SIG-M5 treated with dmso at 0.1 percent for 504 hours (cell line): ENCODE measurements around the gene BACH2.

Source experiments
- DNase-seq: peaks from one replicate; lab custom pipeline; 2025; ENCODE audit not compliant: unreplicated experiment; lab: John Stamatoyannopoulos, UW

The BACH2 gene

DNA sequence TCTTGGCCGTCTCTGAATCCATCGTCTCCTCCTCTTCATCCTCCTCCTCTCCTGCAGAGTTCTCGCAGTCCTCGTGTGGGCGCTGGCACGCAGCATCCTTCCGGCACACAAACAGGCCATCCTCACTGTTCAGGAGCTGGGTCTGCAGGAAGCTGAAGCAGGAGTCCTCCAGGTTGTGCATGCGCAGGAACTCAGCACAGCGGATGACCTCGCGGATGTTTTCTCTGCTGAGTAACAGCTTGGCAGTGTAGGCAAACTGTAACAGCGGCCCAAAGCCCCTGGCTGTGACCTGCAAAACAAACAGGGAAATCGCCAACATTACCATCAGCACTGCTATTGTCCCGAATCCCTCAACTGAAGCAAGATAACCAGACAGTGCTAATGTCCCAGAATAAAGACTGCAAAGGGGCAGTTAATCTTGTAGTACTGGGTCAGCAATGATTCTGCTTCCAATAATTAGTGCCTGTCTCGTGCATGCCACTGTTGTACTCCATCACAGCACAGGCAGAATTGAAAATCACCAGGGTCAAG is 345.0 kb downstream of the BACH2 start:
- no peak for DNase-seq

DNA sequence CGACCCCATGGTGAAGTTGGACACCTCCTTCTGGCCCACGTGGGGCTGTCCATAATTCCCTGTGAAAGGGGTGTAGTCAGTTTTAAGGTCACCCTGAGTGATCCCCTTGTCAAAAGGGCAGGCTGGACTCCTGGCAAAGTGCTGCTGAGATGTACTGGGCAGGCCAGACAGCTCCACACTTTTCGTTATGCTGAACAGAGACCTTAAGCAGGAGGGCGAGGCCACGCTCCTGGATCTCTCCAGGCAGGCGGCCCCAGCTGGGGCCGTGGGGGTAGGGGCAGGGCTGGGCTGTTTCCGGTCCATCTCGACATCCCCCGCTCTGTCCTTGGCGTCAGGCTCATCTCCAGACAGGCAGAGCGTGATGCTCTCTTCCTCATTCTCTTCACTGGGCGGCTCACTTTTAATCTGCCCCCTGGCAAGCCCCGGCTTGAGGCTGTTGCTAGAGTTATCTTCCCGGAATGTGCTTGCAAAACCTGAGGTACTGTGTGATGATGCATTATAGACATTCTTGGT is 345.7 kb downstream of the BACH2 start:
- DNase-seq = no peak

DNA sequence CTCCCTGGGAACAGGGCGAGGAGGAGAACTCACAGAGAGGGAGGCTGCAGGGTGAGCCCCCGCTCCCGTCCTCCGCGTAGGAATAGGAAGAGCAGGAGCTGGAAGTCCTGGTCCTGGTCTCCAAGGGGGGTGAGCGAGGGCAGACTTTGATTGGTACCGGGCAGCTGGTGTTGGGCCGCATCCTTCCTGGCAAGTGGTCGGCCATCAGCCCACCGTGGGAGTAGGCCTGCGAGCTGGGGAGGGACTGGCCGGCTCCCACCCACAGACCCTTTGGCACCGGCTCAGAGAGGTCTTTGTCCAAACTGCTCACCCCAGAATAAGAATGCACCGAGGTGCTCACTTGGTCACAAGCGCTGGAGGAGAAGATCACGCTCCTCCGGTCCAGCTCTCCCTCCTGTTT is 346.2 kb downstream of the BACH2 start:
- no peak for DNase-seq

DNA sequence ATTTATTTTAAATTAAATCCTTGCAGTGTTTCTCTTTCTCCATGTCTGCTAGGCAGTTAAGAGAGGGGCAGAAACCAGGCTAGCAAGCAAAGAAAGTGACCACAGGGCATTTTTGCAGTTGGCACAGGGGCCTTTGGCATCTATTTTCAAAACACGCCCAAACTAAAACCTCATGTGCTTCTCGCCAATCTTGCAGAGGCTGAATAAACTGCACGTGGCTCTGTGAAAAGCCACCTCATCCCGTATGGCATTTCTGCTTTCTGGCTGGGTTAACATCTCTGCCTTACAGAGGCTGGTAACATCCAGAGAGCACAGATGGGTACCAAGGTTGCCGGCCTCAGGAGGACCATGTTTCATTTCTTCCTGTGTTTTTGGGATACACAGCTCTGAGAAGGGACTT is 347.8 kb downstream of the BACH2 start:
- DNase-seq = no peak

DNA sequence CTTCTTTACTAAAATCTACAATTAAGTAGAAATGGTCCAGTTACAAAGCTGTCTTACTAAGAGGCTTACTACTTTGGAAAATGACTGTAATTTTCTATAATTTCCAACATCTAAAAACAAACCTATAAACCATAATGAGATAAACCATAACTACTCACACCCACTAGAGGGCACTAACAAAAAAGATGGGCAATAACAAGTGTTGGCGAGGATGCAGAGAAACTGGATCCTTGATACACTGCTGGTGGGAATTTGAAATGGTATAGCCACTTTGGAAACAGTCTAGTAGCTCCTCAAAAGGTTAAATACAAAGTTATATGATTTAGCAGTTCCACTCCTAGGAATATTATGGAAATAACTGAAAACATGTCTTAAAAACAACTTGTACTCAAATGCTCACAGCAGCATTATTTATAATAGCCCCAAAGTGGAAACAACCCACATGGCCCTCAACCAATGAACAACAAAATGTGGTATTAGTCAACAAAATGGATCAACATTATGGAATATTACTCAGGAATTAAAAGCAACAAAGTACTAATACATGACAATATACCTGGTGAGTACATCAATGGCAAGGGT is 351.7 kb downstream of the BACH2 start:
- DNase-seq = peak; percentile 15

DNA sequence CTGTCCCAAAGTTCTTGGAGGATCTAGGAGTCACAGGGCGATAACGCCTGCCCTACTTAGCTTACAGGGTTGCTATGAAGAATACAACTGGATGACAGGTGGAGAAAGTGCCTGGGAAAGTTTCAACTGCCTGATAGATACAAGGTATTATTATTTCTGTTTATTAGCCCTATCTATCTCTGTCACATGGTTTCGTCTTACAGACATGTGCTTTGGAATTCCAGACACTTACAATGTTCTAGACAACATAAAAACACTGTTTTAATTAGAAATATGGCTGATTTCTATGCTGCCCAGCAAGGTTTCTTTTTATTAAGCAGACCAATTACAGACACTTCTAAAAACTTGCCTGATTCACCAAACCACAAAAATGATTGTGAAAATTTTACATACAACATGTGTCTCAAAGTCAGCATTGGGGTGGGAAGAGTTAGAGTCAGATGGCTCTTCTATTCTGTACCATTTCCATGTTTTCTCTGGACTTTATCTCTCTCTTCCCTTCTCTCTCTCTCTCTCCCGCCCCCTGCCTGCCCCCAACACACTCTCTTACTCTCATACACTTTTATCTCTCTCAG is 352.4 kb downstream of the BACH2 start:
- no peak for DNase-seq

DNA sequence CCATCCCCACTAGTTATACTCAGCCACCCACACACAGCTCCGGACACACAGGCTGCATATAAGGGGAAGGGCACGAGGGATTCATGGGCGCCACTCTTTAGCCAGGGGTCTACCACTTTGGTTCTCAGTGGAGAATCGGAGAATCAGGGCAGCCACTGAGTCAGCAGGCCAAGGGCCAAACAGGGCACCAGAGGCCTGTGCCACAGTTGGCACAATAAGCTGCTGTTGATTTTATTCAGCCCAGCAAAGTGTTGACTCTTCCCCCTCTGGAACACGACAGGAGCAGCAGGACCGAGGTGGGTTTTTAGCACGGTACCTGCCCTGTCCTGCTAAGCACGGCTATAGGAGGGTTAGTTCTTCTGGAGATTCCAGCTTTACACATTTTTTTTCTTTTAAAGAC is 354.0 kb downstream of the BACH2 start:
- DNase-seq = no peak

DNA sequence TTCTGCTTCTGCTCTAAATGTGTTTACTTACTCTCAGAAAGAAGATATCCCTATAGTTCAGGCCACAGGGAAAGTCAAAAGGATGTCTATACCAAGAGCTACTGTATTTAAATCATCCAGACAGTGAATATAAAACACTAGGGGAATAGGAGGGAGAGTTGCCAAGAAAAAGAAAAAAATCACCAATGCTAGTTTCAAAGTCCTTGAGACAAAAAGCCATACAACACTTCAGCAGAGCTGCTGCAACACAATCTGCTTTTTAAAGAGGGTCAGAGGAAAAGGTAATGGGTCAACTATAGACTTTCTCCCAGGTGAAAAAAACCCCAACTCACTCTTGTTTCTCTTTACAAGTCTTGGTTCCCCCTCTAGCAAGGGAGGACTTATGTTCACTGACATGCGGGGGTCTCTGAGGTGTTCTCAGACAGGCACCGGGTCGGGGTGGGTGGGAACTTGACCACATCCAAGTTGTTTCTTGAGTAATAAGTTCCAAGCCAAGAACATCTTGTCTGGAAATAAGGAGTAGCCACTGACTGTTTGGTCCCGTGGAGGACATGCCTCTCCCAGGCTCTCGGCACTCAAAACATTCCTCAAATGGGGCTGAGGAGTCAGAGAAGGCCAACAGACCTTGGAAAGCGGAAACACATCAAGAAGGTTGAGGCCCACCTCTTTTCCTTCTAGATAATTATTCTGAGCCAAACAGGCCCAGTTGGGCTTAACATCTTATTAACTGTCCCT is 354.7 kb downstream of the BACH2 start:
- no peak for DNase-seq

DNA sequence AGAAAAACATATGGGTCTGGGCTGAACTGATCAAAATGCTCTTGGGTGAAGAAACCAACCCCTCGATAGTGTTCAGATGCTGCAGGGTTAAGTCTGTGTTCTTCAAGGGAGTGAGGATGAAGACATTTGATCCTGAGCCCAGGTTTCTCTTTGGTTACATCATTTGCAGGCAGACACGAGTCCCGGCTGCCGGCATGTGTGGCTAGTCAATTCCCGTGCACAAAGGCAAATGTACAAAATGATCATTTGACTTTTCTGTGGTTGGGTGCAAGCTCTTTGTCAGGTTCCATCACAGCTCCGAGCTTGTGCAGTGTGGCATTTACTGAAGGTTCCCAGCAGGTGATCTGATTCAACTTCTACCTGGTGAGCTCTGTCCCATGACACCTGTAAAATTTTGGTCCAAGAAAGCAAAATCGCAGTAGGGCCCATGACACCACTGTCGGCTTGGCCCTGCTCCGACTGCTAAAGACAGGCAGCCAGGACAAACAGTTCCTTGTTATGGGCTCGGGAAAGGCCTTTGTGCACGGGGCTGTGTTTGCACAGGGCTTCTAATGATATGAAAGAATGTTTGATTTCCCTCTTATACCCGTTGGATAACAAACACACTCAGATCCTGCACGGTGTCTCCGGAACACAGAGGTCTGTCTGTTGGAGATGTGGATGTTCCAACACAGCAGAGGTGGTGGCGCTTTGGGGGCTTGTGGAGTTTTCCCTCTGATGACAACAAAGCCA is 355.4 kb downstream of the BACH2 start:
- DNase-seq = no peak

DNA sequence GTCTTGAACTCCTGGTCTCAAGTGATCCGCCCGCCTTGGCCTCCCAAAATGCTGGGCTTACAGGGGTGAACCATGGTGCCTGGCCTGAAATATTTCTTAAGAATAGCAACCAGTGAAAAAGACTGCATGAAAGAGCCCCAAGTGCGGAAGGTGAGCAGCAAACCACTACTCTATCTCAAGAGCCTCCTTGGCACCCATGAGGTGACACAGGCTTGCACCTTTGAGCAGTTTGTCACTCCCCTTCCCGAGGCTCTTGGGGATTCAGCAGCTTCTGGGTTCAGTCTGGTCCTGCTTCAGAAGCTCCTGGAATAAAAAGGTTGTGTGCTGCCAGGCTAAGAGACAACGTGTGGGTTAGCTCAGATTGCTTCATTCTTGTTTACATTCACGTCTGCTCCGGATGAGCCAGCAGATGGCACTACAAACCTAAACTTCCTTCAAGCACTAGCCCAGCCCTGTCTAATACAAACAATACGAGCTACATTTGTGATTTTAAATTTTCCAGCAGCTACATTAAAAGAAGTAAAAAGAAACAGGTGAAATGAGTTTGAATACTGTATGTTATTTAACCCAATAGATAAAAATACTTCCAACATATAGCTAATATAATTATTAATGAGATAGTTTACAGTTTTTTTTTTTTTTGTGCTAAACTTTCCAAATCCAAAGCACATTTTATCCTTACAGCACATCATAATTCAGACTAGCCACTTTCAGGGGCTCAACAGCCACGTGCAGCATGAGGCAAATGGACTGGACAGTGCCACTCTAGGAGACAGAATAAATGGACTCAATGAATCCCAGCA is 356.2 kb downstream of the BACH2 start:
- DNase-seq = peak; percentile 75

DNA sequence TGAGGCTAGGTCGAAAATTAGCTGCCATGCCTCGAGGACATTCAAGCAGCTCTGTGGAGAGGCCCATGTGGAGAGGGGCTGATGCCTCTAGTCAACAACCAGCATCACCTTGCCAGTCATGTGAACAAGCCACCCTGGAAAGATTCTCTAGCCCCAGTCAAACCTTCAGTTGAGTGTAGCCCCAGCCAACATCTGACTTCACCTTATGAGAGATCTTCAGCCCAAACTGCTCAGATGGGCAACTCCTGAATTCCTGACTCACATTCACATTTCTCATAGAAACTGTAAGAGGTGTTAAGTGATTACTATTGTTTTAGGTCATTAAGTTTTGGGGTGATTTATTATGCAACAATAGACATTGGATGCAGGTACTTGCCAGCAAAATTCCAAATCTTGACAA is 357.5 kb downstream of the BACH2 start:
- DNase-seq = no peak

DNA sequence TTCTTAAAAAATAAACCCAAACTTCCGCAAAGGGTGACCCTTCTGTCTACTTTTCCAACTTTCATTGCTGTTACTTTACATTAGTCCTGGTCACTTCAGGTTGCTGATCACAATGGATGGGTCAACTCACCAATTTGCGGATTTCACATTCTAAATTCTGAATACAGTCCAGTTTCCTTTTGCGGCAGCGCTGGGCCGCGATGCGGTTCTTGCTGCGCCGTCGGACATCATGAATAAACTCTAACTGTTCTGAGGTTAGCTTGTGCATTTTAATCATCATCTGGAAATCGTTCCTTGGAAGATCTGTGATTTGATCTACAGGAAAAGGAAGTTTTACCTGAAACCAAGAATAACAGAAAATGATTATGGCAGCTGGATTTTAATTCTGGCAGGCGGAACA is 358.6 kb downstream of the BACH2 start:
- no peak for DNase-seq

DNA sequence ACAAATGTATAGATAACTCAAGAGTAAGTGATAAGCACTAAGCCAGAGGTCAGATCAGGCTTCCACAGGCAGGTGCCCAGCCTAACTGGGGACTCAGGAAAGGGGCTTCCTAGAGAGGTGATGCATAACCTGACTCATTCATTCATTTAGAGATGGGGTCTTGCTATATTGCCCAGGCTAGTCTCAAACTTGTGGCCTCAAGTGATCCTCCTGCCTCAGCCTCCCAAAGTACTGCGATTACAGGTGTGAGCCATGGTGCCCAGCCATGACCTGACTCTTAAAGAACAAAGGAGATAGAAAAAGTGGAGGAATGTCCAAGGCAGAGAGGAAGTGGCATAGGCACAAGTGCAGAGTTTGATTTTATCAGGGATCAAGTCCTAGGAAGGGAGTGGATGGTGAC is 360.5 kb downstream of the BACH2 start:
- DNase-seq = no peak

DNA sequence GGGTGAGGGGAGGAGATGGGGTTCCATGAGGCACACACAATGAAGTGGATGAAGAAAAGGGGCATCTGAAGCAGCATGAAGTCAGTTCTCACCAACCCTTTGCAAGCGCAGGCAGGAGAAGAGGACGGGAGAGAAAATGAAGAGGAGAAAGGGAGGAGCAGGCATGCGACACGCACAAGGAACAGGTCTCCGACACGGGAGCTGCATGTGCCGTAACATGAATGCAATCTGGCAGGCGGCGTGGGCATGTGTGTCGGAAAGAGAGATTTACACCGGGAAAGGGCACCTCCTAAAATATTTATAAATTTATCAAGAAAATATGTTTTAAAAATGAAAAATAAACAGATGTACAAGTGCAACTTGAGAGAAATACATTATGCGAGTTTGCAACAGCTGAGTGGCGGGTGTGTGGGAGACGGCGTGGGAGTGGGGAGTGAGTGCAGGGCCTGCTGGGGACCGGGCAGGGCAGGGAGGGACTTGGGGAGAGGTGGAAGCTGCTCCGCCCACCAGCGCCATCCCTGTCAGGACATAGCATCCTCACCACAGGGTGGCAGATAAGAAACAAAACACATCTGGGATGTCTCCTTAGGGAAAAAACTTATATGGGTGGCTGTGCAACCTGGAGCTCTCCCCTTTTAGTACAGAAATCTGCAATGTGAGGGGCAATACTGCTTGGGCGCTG is 361.8 kb downstream of the BACH2 start:
- DNase-seq = no peak

DNA sequence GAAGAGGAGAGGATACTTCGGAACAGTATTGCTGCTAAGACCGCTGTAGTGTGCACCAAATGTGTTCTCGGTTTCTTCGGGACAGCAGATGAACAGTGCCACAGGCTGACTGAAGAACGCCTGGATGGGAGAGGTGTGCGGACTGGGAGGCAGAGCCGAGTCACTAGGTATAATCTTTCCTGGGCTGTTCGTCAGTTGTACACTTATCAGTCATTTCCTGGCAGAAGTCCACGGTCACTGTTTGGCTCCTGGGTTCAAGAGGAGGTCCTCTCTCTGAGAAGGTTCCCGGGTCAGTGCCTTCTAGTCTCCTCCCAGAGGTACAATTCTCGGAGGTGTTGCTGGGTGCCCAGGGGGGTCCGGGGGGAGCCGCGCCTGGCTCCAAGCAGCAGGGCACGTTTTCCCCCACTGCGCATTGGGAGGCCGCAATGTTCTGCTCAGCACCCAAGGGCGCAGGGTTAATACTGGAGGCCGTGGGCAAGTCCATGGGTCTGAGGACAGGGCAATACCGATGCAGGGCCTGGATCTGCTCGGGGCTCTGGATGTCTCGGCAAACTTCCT is 364.3 kb downstream of the BACH2 start:
- no peak for DNase-seq

DNA sequence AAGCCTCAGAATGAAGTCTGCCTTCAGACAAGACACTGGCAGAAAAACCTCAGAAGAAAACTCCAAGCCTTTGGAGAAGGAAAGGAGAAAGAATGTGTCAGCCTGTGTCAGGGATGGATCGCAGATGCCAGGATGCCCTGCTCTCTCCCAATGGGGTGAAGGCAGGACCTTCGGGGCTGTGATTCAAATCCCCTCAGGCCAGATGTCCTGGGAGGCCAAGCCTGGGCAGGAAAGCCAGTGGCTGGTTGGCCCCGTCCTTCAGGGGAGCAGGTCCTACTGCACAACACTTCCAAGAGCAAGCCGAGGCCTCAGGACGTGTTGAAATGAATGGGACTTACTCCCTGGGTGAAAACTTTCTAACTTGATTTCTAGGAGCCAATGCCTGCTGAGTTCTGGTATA is 365.9 kb downstream of the BACH2 start:
- no peak for DNase-seq

DNA sequence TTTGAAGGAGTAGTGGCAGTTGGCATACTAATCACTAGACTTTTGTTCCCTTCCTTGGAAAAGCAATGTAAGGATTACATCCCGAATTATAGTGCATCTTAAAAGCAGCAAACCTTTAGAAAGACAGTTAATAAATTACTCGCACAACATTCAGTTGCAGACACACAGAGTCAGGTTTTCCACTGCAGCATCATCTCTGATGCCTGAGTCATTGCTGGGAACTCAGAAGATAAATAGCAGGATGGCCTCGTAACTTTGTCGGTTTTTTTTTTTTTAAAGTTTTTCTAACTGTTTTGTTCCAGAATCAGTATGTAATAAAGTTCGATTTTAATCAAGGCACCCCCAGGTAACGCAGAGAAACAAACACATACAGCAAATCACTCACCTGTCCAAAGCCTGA is 368.0 kb downstream of the BACH2 start:
- no peak for DNase-seq

DNA sequence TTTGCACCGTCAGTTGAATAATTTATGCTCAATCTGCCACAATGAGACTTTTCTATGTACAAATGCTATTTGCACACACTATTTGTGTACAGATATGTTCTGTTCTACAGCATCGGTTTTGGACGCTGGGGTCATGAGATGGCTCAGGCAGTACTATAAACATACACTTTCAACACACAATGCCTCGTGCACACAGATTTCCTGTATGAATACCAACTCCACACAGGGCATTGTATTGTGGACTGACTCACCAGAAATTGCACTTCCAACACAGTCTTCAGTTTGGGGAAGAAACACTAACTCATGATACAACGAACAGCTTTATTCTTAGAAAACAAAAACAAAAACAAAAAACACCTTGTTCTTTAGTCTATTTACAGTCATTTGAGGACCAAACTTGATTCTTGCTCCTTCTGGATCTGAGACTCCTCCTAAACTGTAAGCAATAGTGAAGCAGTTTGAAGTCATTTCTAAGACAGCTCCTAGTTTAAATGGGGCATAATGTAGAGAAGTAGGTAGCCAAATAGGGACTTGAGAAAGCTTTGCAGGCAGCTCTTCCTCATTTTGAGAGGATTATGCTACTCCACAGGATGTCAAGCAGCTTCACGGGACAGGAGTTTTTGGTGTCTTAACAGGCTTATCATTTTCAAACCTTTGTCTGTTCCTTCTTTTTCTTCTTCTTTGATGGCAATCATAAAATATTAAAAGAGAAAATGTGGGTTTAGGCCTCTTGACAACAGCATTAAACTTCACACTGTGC is 368.7 kb downstream of the BACH2 start:
- peak; percentile 14 for DNase-seq

DNA sequence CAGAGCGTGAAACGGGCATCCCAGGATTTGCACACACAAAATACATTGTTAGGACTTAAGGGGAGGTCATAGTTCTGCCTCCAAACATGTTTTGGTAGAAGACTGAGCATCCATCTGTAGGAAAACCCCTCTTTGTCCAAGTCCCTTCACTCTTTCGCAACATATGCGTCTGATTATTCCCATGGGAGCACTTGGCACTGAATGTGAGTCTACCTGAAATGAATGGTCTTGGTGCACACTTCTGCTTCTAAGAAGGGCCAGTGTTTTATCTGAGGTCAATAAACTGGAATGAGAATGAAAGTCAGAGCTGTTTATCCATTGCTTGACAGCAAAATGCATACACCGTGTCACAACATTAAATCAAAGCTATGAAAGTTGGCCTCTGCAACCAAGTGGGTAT is 369.4 kb downstream of the BACH2 start:
- no peak for DNase-seq
